GM18520 (cell line): Measurements from ENCODE around the gene TNRC18.
"Not testable (repeated sequence)": the region's sequence is repeated elsewhere in the genome, so short reads cannot be mapped to it uniquely, and the experiment has no call there.

Experiments
- ATAC-seq: cut with Tn5 transposase; IDR thresholded peaks from one replicate; pipeline ENCODE4 v1.9.1; 2021; ENCODE audit not compliant: unreplicated experiment

TNRC18 gene

DNA sequence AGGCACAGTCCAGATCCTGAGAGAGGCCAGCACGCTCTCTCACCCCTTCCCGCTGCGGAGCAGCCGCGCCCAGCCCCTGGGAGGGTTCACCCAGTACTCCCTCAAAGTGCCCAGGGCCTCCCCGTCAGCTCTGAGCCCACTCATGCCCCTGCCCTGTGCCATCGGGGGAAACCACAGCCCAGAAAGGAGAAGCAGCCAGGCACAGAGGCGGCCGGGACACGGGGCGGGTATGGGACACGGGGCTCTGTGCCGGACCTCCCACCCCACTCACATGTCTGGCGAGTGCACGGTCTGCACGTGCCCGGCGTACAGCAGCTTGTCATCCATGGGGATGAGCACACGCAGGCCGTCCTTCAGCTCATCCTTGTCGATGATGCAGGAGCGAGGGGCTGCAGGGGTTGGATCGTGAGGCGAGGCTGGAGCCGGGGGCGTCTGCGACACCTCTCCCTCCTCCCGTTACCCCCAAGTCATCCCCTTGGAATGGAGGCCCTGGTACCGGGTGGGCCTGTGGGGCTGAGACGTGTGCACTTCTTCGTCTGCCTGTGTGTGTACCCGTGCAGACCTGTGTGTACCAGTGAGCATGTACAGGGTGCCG lies 102.7 kb downstream of the TNRC18 start:
- no peak for ATAC-seq

GRCh38 chr7:5320391-5320790 lies 103.2 kb downstream of the TNRC18 start:
- no peak for ATAC-seq

DNA sequence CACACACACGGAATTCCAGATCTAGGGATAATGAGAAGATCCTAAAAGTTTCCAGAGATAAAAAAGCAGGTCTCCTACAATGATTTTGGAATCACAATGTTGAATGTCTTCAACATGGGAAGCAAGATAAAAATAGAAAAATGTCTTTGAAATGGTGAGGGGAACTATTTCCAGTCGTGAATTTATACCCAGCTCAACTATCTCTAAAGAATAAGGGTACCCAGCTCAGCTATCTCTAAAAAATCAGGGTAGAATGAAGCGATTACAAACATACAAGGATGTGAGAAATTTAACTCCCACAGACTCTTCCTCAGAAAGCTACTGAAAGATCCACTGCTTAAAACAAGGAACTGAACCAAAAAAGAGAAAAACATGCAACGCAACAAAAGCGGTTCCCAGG lies 105.0 kb downstream of the TNRC18 start:
- not testable (repeated sequence) for ATAC-seq

DNA sequence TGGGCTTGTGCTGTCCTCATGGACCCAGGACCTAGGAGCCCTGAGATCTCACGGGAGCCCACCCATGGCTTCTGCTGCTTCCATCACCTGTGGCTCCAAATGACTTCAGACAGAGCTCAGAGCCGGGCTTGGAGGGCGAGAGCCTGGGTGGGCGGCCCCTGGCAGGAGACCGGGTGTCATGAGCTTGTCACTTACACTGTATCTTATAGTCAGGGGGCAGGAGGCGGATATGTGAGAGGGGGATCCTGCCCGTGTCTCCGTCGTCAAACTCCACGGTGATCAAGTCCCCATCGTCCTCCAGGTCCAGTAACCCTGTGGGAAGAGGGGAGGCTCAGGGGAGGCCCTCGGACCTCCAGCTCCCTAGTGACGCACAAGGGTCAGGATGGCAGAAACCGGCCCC lies 107.9 kb downstream of the TNRC18 start:
- ATAC-seq = no peak

DNA sequence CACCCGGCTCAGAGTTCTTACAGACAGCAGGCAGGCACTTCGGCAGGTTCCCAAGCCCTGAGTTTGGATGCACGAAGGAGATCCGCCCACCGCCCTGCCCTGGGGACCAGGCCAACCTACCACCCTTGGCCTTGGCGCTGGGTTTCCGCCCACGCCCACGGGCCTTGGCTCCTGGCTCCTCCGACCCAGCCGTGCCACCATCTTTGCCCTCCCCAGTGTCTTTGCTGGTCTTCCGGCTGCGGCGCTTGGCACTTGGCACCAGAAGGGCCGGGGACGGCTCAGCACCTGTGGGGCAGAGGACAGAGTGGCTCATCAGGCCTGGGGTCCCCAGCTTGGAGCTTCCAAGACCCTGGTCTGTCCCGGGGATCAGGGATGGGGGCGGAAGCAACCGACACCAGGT lies 108.8 kb downstream of the TNRC18 start:
- ATAC-seq = no peak

DNA sequence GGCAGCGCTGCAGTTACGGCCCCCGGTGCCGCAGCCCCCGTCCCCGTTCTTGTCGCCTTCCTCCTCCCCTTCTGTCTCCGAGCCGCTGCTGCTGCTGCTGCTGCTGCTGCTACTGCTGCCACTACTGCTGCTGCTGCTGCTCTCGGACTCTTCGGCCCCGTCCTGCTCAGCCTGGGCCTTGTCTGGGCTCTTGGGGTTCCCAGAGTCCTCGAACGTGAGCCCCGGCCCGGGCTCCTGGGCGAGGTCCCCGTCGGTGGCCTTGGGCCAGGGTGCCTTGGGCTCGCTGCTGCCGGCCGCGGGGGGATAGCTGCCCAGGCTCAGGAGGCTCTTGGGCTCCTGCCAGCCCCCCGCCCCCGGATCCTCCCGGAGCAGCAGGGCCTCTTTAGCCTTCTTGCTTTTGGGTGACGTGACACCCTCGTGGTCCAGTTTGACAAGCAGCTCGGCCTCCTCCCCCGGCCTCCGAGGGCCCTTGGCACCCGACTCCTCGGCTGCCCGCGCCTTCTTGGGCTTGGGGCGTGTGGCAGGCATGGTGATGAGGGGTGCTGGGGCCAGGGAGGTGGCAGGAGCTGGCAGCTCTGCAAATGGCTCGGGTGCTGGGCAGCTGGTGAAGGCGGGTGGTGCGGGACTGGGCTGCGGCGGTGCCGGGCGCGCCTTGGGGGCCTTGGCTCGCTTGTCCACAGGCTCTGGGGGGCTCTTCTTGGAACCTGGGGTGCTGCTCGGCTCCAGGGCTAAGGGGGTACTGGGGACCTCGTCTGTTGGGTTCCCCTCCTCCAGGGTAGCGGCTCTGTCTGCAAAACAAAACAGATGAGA lies 110.4 kb downstream of the TNRC18 start:
- ATAC-seq = not testable (repeated sequence)

DNA sequence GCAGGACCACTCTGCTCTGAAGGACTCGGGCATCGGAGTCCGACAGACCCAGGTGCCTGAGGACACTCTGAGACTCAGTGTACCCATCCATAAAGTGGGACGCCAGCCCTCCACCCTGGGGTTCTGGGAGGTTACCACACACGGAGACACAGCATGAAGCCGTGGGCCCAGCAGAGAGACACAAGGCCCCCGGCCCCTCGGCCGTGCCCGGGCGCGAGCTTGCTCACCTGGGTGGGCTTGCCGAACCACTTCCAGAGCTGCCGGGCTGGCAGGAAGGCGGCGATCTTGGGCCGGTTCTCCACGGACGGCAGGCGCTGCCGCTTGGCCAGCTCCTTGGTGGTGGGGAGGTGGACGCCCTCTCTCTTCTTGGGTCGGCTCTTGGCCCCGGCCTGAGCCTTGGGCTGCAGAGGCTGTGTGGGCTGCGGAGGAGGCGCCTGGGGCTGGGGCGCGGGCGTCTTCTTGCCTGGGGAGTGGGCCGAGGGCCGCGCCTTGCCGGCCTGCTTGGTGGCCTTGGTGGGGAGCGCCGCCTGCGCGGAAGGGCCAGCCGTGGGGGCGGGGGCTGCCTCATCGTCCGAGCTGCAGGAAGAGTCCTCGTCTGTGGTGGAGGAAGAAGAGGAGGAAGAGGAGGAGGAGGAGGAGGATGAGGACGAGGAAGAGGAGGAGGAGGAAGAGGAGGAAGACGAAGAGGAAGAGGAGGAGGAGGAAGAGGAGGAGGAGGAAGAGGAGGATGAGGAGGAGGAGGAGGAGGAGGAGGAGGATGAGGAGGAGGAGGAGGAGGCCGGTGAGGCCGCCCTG lies 111.2 kb downstream of the TNRC18 start:
- ATAC-seq = not testable (repeated sequence)

DNA sequence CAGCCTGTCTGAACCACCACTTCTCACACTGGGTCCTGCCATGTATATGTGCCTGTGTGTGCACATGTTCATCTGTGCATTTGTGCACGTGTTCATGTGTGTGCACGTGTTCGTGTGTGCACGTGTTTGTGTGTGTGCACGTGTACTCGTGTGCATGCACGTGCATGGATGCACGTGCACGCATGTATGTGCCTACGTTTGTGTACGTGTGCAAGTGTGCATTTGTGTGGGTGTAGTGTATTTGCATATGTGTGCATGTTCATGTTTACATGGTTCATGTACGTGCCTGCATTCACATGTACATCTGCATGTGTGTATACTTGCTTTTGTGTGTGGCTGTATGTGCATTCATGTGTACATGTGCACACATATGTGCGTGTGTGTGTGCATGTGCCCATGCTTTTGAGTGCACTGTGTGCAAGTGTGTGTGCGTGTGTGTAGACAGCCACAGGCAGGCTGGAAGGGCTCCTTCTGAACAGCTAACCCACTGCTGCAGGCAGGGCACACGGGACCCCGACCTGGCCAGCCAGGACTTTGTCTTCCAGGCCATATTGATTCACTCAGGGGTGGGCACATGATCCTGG lies 112.7 kb downstream of the TNRC18 start:
- ATAC-seq = no peak

- no peak for ATAC-seq
Observed at GRCh38 chr7:5309146-5309545, 114.5 kb downstream of the TNRC18 start.

DNA sequence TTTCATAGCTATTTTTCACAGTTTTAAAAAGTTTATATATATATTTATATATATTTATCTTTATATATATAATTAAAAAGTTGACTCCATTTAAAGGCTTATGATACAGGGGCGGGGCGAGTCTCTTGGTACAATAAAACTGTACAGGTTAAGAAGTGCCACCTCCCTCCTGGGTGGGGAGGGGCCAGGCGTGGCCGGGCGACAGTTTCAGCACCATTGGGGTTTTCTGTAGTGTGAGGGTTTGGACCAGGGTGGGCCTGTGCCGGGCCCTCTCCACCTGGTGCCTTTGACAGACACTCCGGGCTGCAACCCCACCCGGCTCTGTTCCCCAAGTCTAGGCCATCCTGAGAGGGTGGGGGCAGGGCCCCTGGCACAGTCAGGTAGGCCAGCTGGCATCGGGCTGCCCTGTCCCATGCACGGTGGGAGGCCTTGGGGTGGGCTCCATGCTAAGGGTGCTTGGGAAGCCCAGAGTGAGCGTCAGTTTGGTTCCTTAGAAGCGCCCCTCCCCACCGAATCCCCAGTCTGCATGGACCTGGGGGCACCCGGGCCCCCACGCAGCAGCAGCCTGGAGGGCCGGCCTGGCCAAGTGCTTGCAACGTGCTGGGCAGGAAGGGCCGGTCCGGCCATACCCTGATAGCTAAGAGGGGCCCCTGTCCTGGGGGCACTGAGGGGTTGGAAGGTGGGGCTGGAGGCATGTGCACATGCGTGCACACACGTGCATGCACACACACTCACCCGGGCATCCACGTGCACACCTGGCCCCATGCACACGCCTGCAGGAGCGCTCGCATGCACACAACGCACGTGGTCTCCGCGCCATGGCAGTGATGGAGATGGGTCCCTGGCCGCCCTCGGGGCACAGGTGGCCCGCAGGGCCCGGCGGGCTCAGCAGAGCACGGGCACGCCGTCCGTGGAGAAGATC lies 116.2 kb downstream of the TNRC18 start:
- ATAC-seq = not testable (repeated sequence)

DNA sequence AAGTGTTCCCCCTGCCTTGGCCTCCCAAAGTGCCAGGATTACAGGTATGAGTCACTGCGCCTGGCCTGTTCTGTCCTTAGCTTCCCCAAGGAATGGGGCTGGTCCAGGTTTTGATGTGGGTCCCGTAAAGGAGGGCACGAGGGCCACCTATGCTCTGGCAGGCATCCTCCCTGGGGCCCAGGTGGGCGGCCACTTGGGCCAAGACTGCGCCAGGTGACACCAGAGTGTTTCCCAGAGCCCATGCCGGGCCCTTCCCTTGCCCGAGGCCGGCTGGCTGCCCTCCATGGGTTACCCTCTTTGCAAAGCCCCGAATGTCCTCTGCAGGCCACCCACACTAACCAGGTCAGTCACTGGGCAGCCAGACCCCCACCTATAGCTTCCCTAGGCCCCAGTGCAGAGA lies 118.6 kb downstream of the TNRC18 start:
- not testable (repeated sequence) for ATAC-seq

DNA sequence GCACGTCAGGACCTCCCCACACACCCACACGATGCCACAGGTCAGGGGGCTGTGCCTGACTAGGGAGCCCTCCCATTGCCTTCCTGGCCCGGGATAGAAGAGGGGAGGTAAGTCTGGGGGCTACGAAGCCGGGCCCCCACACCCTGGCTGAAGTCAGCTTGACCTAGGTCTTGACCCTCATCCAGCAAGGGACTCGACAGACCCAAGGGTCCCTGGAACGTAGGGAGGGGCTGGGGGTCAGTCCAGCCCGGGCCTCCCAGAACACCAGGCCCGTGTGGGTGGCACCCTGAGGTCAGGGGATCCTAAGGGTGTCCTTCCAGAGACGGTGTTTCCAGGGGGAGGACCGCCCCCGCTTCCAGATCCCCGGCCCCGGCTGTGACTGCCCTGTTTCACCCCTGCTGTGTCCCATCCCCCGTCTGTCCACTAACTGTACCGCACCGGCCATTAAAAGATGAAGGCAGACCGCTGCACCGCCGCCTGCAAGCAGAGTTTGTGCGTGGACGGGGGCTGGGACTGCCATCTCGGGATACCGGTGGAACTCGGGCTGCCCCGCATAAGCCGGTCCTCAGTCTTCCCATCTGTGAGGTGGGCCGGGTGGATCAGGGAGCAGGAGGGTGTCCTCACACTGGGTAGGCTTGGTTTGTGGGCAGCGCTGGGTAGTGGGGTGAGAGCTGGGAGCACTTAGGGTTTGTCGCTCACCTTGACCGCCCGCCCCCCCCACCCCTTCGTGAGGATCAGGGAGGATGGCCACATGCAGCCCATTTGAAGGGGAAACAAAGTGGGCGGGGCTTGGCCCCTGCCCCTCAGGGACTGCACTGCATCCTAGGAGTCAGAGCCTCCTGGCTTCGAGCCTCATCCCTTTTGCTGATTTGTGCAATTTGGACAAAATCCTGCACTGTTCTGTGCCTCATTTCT lies 119.8 kb downstream of the TNRC18 start:
- ATAC-seq = no peak

- ATAC-seq = no peak
Observed at GRCh38 chr7:5303061-5303460, 120.6 kb downstream of the TNRC18 start.

DNA sequence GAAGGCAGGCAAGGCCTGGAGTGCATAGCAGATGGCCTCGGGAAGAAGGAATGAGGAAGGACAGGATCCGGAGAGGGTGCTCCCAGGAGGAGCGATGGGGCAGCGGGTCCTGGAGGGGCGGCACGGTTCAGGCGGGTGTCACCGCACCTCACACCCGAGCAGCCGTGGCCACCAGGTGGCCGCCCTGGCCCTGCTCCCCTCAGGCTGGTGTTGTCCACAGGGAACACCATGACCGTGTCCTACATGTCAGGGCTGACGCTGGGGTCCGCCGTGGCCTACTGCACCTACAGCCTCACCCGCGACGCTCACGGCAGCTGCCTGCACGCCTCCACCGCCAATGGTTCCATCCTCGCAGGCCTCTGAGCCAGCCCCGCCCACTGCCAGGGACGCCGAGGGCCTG lies 121.1 kb downstream of the TNRC18 start:
- ATAC-seq = no peak

GRCh38 chr7:5300366-5300765 lies 123.3 kb downstream of the TNRC18 start:
- no peak for ATAC-seq

- no peak for ATAC-seq
Observed at GRCh38 chr7:5296611-5297226, 126.9 kb downstream of the TNRC18 start.

DNA sequence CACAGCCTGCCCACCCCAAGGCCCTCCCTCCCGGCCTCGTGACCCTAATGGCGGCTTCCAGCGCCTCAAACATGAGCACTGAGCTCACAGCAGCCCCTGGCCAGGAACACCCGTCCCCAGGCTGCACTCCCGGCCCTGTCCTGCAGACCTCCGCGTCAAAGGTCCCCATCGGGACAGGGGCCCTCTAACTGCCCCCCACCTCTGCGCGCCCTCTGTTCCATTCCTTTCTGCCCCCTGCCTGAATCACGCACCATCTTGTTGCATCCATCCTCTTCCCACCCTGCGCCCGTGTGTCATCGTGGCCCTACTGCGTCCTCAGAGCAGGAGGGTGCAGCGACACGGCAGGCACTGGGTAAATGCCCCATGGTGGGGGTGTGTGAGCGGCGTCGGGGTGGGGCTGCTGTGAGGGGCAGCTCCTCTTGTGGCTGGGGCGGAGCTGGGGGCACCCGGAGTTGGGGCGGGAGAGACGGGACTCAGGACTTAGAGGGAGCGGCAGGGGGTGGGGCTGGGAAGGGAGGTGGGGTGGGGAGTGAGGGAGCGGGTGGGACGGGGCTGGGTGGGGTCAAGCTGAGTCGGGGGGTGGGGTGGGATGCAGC lies 127.5 kb downstream of the TNRC18 start:
- ATAC-seq = no peak
